ENCODE results near the gene RYR2. TPM values are rescaled to one million over a fixed set of nuclear protein-coding genes. Genes with fewer than 3 reads are reported as not detected.

The RYR2 gene
- total RNA-seq, 2 experiments from 2014 or later, result not detected

GRCh38 chr1:237737938-237738610, 696.1 kb downstream of the RYR2 start:
- Histone ChIP-seq H3K4me3 (ENCODE audit: low read depth, low read length, poor library complexity, severe bottlenecking) (no peak overlapping the region), H3K27ac (ENCODE audit: low read depth, low read length, poor library complexity, severe bottlenecking) (no peak overlapping the region), H3K9me2 (ENCODE audit: insufficient read depth, low read length) (no peaks in the 10 kb centered on the region), H2AFZ (ENCODE audit: low read length) (no peak overlapping the region), H3K9me3 (ENCODE audit: low read length) (no peaks in the 10 kb centered on the region), H4K20me1 (ENCODE audit: insufficient read depth, low read length) (no peaks in the 10 kb centered on the region), H3K79me2 (ENCODE audit: insufficient read depth, low read depth, low read length) (no peaks in the 10 kb centered on the region), H3K36me3 (ENCODE audit: insufficient read depth, low read length) (no peaks in the 10 kb centered on the region), H3K4me2 (ENCODE audit: low read length) (no peak overlapping the region), H3K4me1 (ENCODE audit: insufficient read depth, low read length, poor library complexity, severe bottlenecking) (no peaks in the 10 kb centered on the region)
- intact Hi-C loops (cut with micrococcal nuclease; ENCODE audit: unreplicated experiment), result no loop called here
- no peak for TF ChIP-seq EZH2phosphoT487 (IDR thresholded peaks at IDR 0.05; ENCODE audit: borderline replicate concordance, low read depth, low read length)
- no peak for TF ChIP-seq CTCF (conservative IDR thresholded peaks at IDR 0.05; ENCODE audit: low read length)
- ChIA-PET CTCF (ENCODE audit: unreplicated experiment) (no interaction called here), POLR2A (no interaction called here)
- no peak for DNase-seq (ENCODE audit: low spot score)
- BruUV-seq (replicated peaks), result no TSS peak

DNA sequence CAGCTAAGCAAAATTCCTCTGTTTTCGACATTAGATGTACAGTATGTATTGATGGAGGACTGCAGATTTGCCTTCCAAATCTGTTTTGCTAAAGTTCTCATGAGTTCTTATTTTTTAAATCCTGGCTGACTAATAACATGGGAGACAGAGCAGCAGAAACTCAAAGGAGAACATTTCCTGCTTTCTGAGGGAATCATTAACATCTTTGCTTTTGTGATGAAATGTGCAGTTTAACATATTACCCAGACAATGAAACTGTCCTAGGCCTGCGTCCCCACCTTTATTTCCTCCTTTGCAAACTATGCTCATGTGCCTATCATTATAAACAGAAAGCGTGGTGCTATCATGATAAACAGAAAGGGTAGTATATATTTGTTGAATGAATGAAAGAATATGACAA, 698.9 kb downstream of the RYR2 start:
- H3K27ac ChIP-seq (ENCODE audit: low read depth, low read length, poor library complexity, severe bottlenecking), result no peak overlapping the region
- CTCF ChIA-PET (ENCODE audit: unreplicated experiment), result no interaction called here
- no peak overlapping the region for H2AFZ ChIP-seq (ENCODE audit: low read length)
- no peak overlapping the region for H3K4me2 ChIP-seq (ENCODE audit: low read length)
- no peak for DNase-seq (ENCODE audit: low spot score)
- no peaks in the 10 kb centered on the region for H3K36me3 ChIP-seq (ENCODE audit: insufficient read depth, low read length)
- intact Hi-C loops (cut with micrococcal nuclease; ENCODE audit: unreplicated experiment), result no loop called here
- BruUV-seq (replicated peaks), result no TSS peak
- H3K9me3 ChIP-seq (ENCODE audit: low read length), result no peaks in the 10 kb centered on the region
- no peaks in the 10 kb centered on the region for H3K4me1 ChIP-seq (ENCODE audit: insufficient read depth, low read length, poor library complexity, severe bottlenecking)
- TF ChIP-seq EZH2phosphoT487 (IDR thresholded peaks at IDR 0.05; ENCODE audit: borderline replicate concordance, low read depth, low read length) (no peak), CTCF (conservative IDR thresholded peaks at IDR 0.05; ENCODE audit: low read length) (no peak)
- H3K4me3 ChIP-seq (ENCODE audit: low read depth, low read length, poor library complexity, severe bottlenecking), result no peak overlapping the region
- POLR2A ChIA-PET, result no interaction called here
- H3K9me2 ChIP-seq (ENCODE audit: insufficient read depth, low read length), result no peaks in the 10 kb centered on the region
- H3K79me2 ChIP-seq (ENCODE audit: insufficient read depth, low read depth, low read length), result no peaks in the 10 kb centered on the region
- no peaks in the 10 kb centered on the region for H4K20me1 ChIP-seq (ENCODE audit: insufficient read depth, low read length)

- no peak for DNase-seq (ENCODE audit: low spot score)
- Histone ChIP-seq H3K4me3 (ENCODE audit: low read depth, low read length, poor library complexity, severe bottlenecking) (no peak overlapping the region), H3K9me3 (ENCODE audit: low read length) (no peaks in the 10 kb centered on the region), H3K4me2 (ENCODE audit: low read length) (no peak overlapping the region), H3K4me1 (ENCODE audit: insufficient read depth, low read length, poor library complexity, severe bottlenecking) (no peaks in the 10 kb centered on the region), H3K27ac (ENCODE audit: low read depth, low read length, poor library complexity, severe bottlenecking) (no peak overlapping the region), H2AFZ (ENCODE audit: low read length) (no peak overlapping the region), H4K20me1 (ENCODE audit: insufficient read depth, low read length) (no peaks in the 10 kb centered on the region), H3K79me2 (ENCODE audit: insufficient read depth, low read depth, low read length) (no peaks in the 10 kb centered on the region), H3K9me2 (ENCODE audit: insufficient read depth, low read length) (no peaks in the 10 kb centered on the region), H3K36me3 (ENCODE audit: insufficient read depth, low read length) (no peaks in the 10 kb centered on the region)
- TF ChIP-seq CTCF (conservative IDR thresholded peaks at IDR 0.05; ENCODE audit: low read length), result no peak
- no peak for TF ChIP-seq EZH2phosphoT487 (IDR thresholded peaks at IDR 0.05; ENCODE audit: borderline replicate concordance, low read depth, low read length)
- intact Hi-C loops (cut with micrococcal nuclease; ENCODE audit: unreplicated experiment), result no loop called here
- ChIA-PET POLR2A (no interaction called here), CTCF (ENCODE audit: unreplicated experiment) (no interaction called here)
- BruUV-seq (replicated peaks), result no TSS peak
These were observed 703.6 kb downstream of the RYR2 start for GRCh38 chr1:237745545-237745944.
